ENCODE data around the gene ACOT2. TPM values are rescaled to one million over a fixed set of nuclear protein-coding genes. Genes with fewer than 3 reads are reported as not detected.
"Not testable (repeated sequence)": the region's sequence is repeated elsewhere in the genome, so short reads cannot be mapped to it uniquely, and the experiment has no call there.

ACOT2 gene
- total RNA-seq, 2 experiments from 2014 or later: 15.6 to 23.8 TPM

DNA sequence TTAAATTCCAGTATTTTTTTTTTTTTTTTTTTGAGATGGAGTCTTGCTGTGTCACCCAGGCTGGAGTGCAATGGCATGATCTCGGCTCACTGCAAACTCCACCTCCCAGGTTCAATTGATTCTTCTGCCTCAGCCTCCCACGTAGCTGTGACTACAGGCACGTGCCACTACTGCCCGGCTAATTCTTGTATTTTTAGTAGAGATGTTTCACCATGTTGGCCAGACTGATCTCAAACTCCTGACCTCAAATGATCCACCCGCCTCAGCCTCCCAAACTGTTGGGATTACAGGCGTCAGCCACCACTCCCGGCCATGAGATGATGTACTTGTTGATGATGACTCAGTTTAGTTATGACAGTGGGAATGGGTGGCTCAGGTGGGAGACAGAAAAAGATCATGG is 5.2 kb downstream of the ACOT2 start:
- H3K27me3 Mint-ChIP-seq; H3K27ac Mint-ChIP-seq; DNase-seq; ATAC-seq; H3K4me3 Mint-ChIP-seq; H3K9me3 Mint-ChIP-seq (ENCODE audit: low read depth): not testable (repeated sequence)
- Mint-ChIP-seq H3K4me1 (peaks cover 11% of the 10 kb centered on the region), H3K36me3 (peaks cover 15% of the 10 kb centered on the region)
- CTCF ChIA-PET: interaction anchor here (1.2 kb wide), 1 partner anchor 37 kb away, joined by 3 read pairs; the partner anchor contains the start of gene ACOT1

- no peaks in the 10 kb centered on the region for H3K9me3 Mint-ChIP-seq (ENCODE audit: low read depth)
- no peaks in the 10 kb centered on the region for H3K27me3 Mint-ChIP-seq
- DNase-seq (no peak), ATAC-seq (no peak)
- H3K4me1 Mint-ChIP-seq: peaks cover 3% of the 10 kb centered on the region
- CTCF ChIA-PET: interaction anchor here (1.6 kb wide), 1 partner anchor 67 kb away, joined by 4 read pairs; no protein-coding TSS in a partner anchor
- no peak overlapping the region for H3K27ac Mint-ChIP-seq
- H3K4me3 Mint-ChIP-seq: no peak overlapping the region
- peaks cover 17% of the 10 kb centered on the region for H3K36me3 Mint-ChIP-seq
Measured at GRCh38 chr14:73576391-73576790, 7.4 kb downstream of the ACOT2 start.

- H3K27me3 Mint-ChIP-seq; H3K4me3 Mint-ChIP-seq; H3K9me3 Mint-ChIP-seq (ENCODE audit: low read depth); DNase-seq; ATAC-seq; H3K27ac Mint-ChIP-seq; H3K4me1 Mint-ChIP-seq: not testable (repeated sequence)
- CTCF ChIA-PET: interaction anchor here (1.6 kb wide), 1 partner anchor 68 kb away, joined by 4 read pairs; no protein-coding TSS in a partner anchor
- H3K36me3 Mint-ChIP-seq: peaks cover 15% of the 10 kb centered on the region
Measured at GRCh38 chr14:73577214-73577613, 8.2 kb downstream of the ACOT2 start.

DNA sequence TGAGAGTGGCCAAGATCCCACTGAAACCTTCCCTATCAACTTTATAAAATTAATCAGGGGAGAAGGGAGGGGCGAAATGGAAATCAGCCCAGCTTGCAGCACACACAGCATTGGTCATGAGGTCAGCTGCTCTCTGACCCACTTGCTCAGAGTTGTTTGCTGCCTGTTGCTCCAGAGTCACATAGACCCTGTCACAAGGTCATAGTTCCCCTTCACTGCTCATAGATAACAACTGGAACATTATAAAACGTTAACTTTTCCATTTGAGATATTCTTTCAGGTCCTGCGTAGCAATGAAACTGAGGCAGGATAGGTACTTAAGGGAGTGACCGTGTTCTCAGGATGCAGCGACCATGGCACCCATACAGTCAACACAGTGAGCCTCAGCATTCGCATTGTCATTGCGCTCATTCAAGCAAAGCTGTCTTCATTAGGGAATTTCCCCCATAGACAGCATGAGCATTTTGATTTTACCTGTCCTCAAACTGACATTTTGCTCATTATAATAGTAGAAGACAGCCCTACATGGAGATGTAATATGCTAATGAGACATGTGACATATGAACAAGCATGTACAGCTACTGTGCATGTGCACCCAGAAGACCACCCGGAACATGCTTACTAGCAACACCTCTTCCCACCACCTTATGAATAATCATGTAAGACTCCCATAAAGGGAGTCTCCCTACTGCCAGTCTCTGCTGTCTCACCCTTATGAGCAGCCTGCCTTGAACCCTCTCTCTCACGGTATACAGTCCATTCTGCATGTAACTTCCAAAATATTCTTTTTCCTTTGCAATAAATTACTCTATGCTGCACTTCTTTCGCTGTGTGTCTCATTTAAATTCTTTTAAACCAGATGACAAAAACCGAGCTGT is 13.3 kb downstream of the ACOT2 start:
- not testable (repeated sequence) for DNase-seq; H3K27ac Mint-ChIP-seq; H3K4me1 Mint-ChIP-seq; H3K36me3 Mint-ChIP-seq; H3K27me3 Mint-ChIP-seq; ATAC-seq; H3K4me3 Mint-ChIP-seq; H3K9me3 Mint-ChIP-seq (ENCODE audit: low read depth)
- CTCF ChIA-PET: interaction anchor here (1.6 kb wide), 1 partner anchor 12 kb away, joined by 4 read pairs; no protein-coding TSS in a partner anchor

GRCh38 chr14:73588695-73589094 is 19.7 kb downstream of the ACOT2 start:
- ATAC-seq (no peak), DNase-seq (no peak)
- no peak overlapping the region for H3K27ac Mint-ChIP-seq
- no peaks in the 10 kb centered on the region for H3K9me3 Mint-ChIP-seq (ENCODE audit: low read depth)
- CTCF ChIA-PET: interaction anchor here (2.6 kb wide), 1 partner anchor 18 kb away, joined by 14 read pairs; no protein-coding TSS in a partner anchor
- H3K4me3 Mint-ChIP-seq: no peak overlapping the region
- peaks cover 3% of the 10 kb centered on the region for H3K27me3 Mint-ChIP-seq
- H3K4me1 Mint-ChIP-seq: peaks cover 15% of the 10 kb centered on the region
- H3K36me3 Mint-ChIP-seq: no peaks in the 10 kb centered on the region

GRCh38 chr14:73589116-73589515 is 20.1 kb downstream of the ACOT2 start:
- no peak for DNase-seq
- no peak for ATAC-seq
- no peak overlapping the region for H3K4me3 Mint-ChIP-seq
- CTCF ChIA-PET: interaction anchor here (1.1 to 2.6 kb wide), 4 partner anchors 19 to 44 kb away, joined by 4 to 14 read pairs (median 6); partner anchors contain the start of genes ACOT2 and ACOT6
- H3K27ac Mint-ChIP-seq: no peak overlapping the region
- peaks cover 15% of the 10 kb centered on the region for H3K4me1 Mint-ChIP-seq
- H3K36me3 Mint-ChIP-seq: no peaks in the 10 kb centered on the region
- H3K27me3 Mint-ChIP-seq: peaks cover 3% of the 10 kb centered on the region
- no peaks in the 10 kb centered on the region for H3K9me3 Mint-ChIP-seq (ENCODE audit: low read depth)

GRCh38 chr14:73590673-73591004 is 21.6 kb downstream of the ACOT2 start:
- H3K9me3 Mint-ChIP-seq (ENCODE audit: low read depth); H3K4me3 Mint-ChIP-seq: not testable (repeated sequence)

DNA sequence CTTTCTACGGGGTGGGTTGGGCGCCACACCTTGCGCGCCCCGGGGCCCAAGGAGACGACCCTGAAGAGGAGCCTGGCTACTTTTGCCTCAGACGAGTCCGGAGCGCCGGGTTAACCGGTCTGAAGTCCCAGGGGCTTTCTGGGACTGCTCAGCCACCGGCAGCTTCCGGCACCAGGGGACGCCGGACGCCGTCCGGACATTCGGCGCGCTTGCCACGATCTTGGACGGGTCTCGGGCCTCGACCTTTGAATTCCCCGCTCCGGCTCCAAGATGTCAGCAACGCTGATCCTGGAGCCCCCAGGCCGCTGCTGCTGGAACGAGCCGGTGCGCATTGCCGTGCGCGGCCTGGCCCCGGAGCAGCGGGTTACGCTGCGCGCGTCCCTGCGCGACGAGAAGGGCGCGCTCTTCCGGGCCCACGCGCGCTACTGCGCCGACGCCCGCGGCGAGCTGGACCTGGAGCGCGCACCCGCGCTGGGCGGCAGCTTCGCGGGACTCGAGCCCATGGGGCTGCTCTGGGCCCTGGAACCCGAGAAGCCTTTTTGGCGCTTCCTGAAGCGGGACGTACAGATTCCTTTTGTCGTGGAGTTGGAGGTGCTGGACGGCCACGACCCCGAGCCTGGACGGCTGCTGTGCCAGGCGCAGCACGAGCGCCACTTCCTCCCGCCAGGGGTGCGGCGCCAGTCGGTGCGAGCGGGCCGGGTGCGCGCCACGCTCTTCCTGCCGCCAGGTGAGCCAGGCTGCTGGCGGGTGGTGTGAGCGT is 22.9 kb downstream of the ACOT2 start, which contains the start of gene ACOT4:
Gene ACOT4, plus strand, starts transcription at position 184 of the 760 bp plus-strand sequence. Its CDS starts 87 bp downstream, at position 271.
- ATAC-seq (peak; percentile 88), DNase-seq (peak; percentile 58)
- peak within 1 kb of the TSS; percentile 65 for H3K27ac Mint-ChIP-seq
- CTCF ChIA-PET: interaction anchor here (1.1 to 1.8 kb wide), 5 partner anchors 10 to 195 kb away, joined by 3 to 5 read pairs (median 3); partner anchors contain the start of gene ACOT2
- H3K36me3 Mint-ChIP-seq: no peaks in the 10 kb centered on the region
- peak within 1 kb of the TSS; percentile 71 for H3K4me3 Mint-ChIP-seq
- H3K9me3 Mint-ChIP-seq (ENCODE audit: low read depth): no peaks in the 10 kb centered on the region
- H3K27me3 Mint-ChIP-seq: peaks cover 3% of the 10 kb centered on the region
- peaks cover 15% of the 10 kb centered on the region for H3K4me1 Mint-ChIP-seq

More at GRCh38 chr14:73590673-73591004, 21.6 kb downstream of the ACOT2 start:
- DNase-seq, H3K36me3 Mint-ChIP-seq, H3K27ac Mint-ChIP-seq, ATAC-seq, H3K27me3 Mint-ChIP-seq: not testable (repeated sequence)
- CTCF ChIA-PET: interaction anchor here (2.6 kb wide), 1 partner anchor 20 kb away, joined by 14 read pairs; no protein-coding TSS in a partner anchor
- peaks cover 15% of the 10 kb centered on the region for H3K4me1 Mint-ChIP-seq

- no peak for DNase-seq
- Mint-ChIP-seq H3K27me3 (peaks cover 3% of the 10 kb centered on the region), H3K36me3 (no peaks in the 10 kb centered on the region), H3K4me3 (no peak overlapping the region), H3K9me3 (ENCODE audit: low read depth) (no peaks in the 10 kb centered on the region), H3K27ac (no peak overlapping the region), H3K4me1 (peaks cover 15% of the 10 kb centered on the region)
- no peak for ATAC-seq
- CTCF ChIA-PET: no interaction called here
Measured at GRCh38 chr14:73594491-73594890, 25.5 kb downstream of the ACOT2 start.

GRCh38 chr14:73599499-73599898 is 30.5 kb downstream of the ACOT2 start:
- no peaks in the 10 kb centered on the region for H3K36me3 Mint-ChIP-seq
- CTCF ChIA-PET: interaction anchor here (1.3 kb wide), 1 partner anchor 33 kb away, joined by 3 read pairs; no protein-coding TSS in a partner anchor
- no peaks in the 10 kb centered on the region for H3K9me3 Mint-ChIP-seq (ENCODE audit: low read depth)
- H3K27ac Mint-ChIP-seq: no peak overlapping the region
- ATAC-seq (no peak), DNase-seq (no peak)
- peaks cover under 1% of the 10 kb centered on the region for H3K27me3 Mint-ChIP-seq
- no peak overlapping the region for H3K4me3 Mint-ChIP-seq
- H3K4me1 Mint-ChIP-seq: peaks cover 4% of the 10 kb centered on the region

DNA sequence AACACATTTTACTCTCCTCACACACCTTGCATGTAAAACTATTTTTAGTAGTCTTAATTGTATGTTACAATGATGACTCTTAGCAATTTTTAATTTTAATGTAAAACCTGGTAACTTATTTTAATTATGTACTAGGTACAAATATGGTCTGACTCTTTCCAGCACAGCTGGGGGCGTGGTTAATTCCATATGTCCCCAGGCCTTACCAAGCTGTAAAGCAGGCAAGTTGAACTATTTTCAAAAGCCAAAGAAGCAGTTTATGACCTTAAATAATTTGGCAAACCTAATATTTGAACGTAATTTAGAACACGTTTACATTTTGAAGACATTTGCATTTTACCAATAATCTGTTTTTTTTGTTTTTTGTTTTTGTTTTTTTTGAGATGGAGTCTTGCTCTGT is 34.0 kb downstream of the ACOT2 start:
- H3K27ac Mint-ChIP-seq: no peak overlapping the region
- no peak overlapping the region for H3K4me3 Mint-ChIP-seq
- DNase-seq: no peak
- peaks cover 23% of the 10 kb centered on the region for H3K4me1 Mint-ChIP-seq
- no peaks in the 10 kb centered on the region for H3K9me3 Mint-ChIP-seq (ENCODE audit: low read depth)
- no peaks in the 10 kb centered on the region for H3K36me3 Mint-ChIP-seq
- peaks cover 8% of the 10 kb centered on the region for H3K27me3 Mint-ChIP-seq
- CTCF ChIA-PET: no interaction called here
- ATAC-seq: no peak

- CTCF ChIA-PET: interaction anchor here (1.0 to 1.1 kb wide), 2 partner anchors 8 to 135 kb away, joined by 3 read pairs; no protein-coding TSS in a partner anchor
Measured at GRCh38 chr14:73606271-73606670, 37.3 kb downstream of the ACOT2 start.

DNA sequence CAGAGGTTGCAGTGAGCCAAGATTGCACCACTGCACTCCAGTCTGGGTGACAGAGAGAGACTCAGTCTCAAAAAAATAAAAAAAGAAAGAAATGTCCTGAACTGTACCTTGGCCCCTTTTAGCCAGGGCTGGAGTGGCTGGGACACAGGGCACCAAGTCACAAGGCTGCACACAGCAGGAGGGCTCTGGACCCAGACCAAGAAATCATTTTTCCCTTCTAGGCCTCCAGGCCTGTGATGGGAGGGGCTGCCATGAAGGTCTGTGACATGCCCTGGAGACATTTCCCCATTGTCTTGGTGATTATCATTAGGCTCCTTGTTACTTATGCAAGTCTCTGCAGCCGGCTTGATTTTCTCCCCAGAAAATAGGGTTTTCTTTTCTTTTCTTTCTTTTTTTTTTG is 38.2 kb downstream of the ACOT2 start:
- no peak for ATAC-seq
- Mint-ChIP-seq H3K4me3 (no peak overlapping the region), H3K36me3 (peaks cover 6% of the 10 kb centered on the region), H3K27me3 (peaks cover 15% of the 10 kb centered on the region), H3K4me1 (peaks cover 30% of the 10 kb centered on the region), H3K27ac (no peak overlapping the region), H3K9me3 (ENCODE audit: low read depth) (no peaks in the 10 kb centered on the region)
- DNase-seq: no peak
- CTCF ChIA-PET: no interaction called here

More at GRCh38 chr14:73606271-73606670, 37.3 kb downstream of the ACOT2 start:
- Mint-ChIP-seq H3K4me1 (peaks cover 26% of the 10 kb centered on the region), H3K36me3 (peaks cover 6% of the 10 kb centered on the region), H3K4me3 (no peak overlapping the region), H3K27ac (no peak overlapping the region), H3K9me3 (ENCODE audit: low read depth) (no peaks in the 10 kb centered on the region), H3K27me3 (peaks cover 12% of the 10 kb centered on the region)
- DNase-seq (no peak), ATAC-seq (peak; percentile 20)

All from activated CD8-positive, alpha-beta memory T cell treated with anti-CD3 and anti-CD28 coated beads, Interleukin-2, amount 10 ng/mL, durations not matched to agents 7 days and 5 days (primary cell).